MCF 10A (cell line): ENCODE data around the gene SYT11. TPM values are rescaled to one million over a fixed set of nuclear protein-coding genes. Genes with fewer than 3 reads are reported as not detected.

ENCODE experiments used
- BruUV-seq: library from RNA; stranded (reverse); fragments of 400-500 nt; replicated peaks from 2 replicates; lab custom pipeline; 2021; lab: Mats Ljungman, UMichigan
- CTCF ChIA-PET: fragments of 300-600 bp; sonication (Branson Sonifier 250); formaldehyde crosslinking; extraction: SDS; loops from one replicate; lab custom pipeline; 2021; ENCODE audit warnings: antibody characterized with exemption, inconsistent platforms; lab: Yijun Ruan, JAX
- POLR2A ChIA-PET: fragments of 300-600, 350-650 bp; sonication (Branson Sonifier 250); formaldehyde crosslinking; extraction: SDS; loops from one replicate; lab custom pipeline; 2020; ENCODE audit warnings: antibody characterized with exemption, inconsistent platforms; lab: Yijun Ruan, JAX
- DNase-seq: peaks from one replicate; pipeline ENCODE4 v3.0.0-alpha.2; 2018; ENCODE audit not compliant: unreplicated experiment
- H3K27ac Mint-ChIP-seq: one replicate; pipeline ENCODE4 v1.8.0; 2022; ENCODE audit warnings: mild to moderate bottlenecking, low read depth, mixed read lengths; ENCODE audit not compliant: unreplicated experiment
- H3K27me3 Mint-ChIP-seq: one replicate; pipeline ENCODE4 v1.8.0; 2022; ENCODE audit warnings: mixed read lengths; ENCODE audit not compliant: insufficient read depth, unreplicated experiment
- H3K36me3 Mint-ChIP-seq: one replicate; pipeline ENCODE4 v1.8.0; 2022; ENCODE audit warnings: mild to moderate bottlenecking, moderate library complexity, mixed read lengths; ENCODE audit not compliant: insufficient read depth, unreplicated experiment
- H3K4me1 Mint-ChIP-seq: one replicate; pipeline ENCODE4 v1.8.0; 2022; ENCODE audit warnings: mixed read lengths; ENCODE audit not compliant: insufficient read depth, unreplicated experiment
- H3K4me3 Mint-ChIP-seq: one replicate; pipeline ENCODE4 v1.8.0; 2022; ENCODE audit warnings: mild to moderate bottlenecking, moderate library complexity, mixed read lengths; ENCODE audit not compliant: unreplicated experiment
- H3K9me3 Mint-ChIP-seq: one replicate; pipeline ENCODE4 v1.8.0; 2022; ENCODE audit warnings: mixed read lengths; ENCODE audit not compliant: unreplicated experiment
- intact Hi-C: fragments of 100-400 bp; cut with micrococcal nuclease; formaldehyde crosslinking; loops from 2 replicates; pipeline ENCODE4 v1.14.1; 2022
- total RNA-seq: library from RNA; stranded (reverse); gene quantifications from 2 replicates; pipeline ENCODE4 v1.2.3, GENCODE V29; 2022
- TF ChIP-seq, protein P1 (sequence below): fragments of 200-600 bp; IDR thresholded peaks from one replicate; pipeline ENCODE4 v1.8.0; 2022; ENCODE audit warnings: antibody characterized with exemption, mild to moderate bottlenecking; ENCODE audit not compliant: unreplicated experiment

Gene SYT11
- total RNA-seq, 1 experiment from 2014 or later: 0.14 TPM

DNA sequence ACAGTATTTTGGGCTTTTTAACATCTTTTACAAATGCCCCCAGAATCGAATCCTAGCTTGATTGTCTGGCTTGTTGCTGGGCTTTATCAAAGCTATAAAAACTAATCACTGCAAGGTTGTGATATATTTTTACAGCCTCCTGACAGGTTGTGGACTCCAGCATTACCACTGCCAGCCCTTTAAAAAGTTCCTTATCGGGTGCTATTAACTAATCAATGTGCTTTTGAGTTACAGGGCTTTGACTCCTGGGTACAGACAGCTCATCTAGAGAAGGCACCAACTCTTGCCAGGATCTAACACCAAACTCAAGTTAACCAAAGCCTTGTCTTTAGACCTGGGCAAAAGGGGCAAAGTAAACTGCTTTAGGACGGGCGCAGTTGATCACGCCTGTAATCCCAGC, 19.0 kb upstream of the SYT11 start:
- intact Hi-C loops: no loop called here
- CTCF ChIA-PET: interaction anchor here (0.5 to 1.7 kb wide), 4 partner anchors 11 to 493 kb away, joined by 3 to 4 read pairs (median 3); no protein-coding TSS in a partner anchor
- no peak overlapping the region for H3K4me3 Mint-ChIP-seq
- H3K9me3 Mint-ChIP-seq: no peaks in the 10 kb centered on the region
- POLR2A ChIA-PET: interaction anchor here (1.0 kb wide), 1 partner anchor 26 kb away, joined by 3 read pairs; no protein-coding TSS in a partner anchor
- no peaks in the 10 kb centered on the region for H3K27me3 Mint-ChIP-seq
- DNase-seq: no peak
- peaks cover 13% of the 10 kb centered on the region for H3K4me1 Mint-ChIP-seq
- TF ChIP-seq, protein P1, sequence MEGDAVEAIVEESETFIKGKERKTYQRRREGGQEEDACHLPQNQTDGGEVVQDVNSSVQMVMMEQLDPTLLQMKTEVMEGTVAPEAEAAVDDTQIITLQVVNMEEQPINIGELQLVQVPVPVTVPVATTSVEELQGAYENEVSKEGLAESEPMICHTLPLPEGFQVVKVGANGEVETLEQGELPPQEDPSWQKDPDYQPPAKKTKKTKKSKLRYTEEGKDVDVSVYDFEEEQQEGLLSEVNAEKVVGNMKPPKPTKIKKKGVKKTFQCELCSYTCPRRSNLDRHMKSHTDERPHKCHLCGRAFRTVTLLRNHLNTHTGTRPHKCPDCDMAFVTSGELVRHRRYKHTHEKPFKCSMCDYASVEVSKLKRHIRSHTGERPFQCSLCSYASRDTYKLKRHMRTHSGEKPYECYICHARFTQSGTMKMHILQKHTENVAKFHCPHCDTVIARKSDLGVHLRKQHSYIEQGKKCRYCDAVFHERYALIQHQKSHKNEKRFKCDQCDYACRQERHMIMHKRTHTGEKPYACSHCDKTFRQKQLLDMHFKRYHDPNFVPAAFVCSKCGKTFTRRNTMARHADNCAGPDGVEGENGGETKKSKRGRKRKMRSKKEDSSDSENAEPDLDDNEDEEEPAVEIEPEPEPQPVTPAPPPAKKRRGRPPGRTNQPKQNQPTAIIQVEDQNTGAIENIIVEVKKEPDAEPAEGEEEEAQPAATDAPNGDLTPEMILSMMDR: no peak
- H3K36me3 Mint-ChIP-seq: peaks cover 56% of the 10 kb centered on the region
- no TSS peak for BruUV-seq
- H3K27ac Mint-ChIP-seq: peak overlapping the region; percentile 54

DNA sequence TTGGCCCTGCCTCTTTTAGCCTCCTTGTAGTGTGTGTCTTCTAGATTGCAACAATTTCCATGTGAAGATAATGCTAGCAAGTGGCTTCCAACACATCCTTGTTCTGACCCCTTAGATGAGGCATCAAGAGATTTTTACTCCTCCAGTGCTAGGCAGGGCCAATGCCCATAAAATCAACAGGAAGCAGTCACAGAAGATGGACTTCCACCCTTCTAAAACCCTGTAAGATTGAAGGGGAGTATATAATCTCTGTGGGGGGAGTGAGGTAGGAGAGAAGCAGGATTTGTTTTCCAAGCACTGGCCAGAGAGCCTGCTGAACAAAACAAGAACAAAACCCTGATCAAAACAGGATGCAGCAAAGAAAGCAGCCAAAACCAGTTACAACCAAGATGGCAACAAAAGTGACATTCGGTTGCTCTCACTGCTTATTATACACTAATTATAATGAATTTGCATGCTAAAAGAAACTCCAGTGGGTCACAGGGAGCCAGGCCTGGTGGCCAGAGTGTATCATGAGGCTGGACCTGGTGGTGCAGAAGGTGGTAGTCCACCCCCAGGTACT, 14.4 kb upstream of the SYT11 start:
- Mint-ChIP-seq H3K27me3 (no peaks in the 10 kb centered on the region), H3K9me3 (no peaks in the 10 kb centered on the region), H3K4me1 (peaks cover 15% of the 10 kb centered on the region), H3K36me3 (peaks cover 69% of the 10 kb centered on the region), H3K27ac (no peak overlapping the region), H3K4me3 (no peak overlapping the region)
- TF ChIP-seq, protein P1: no peak
- ChIA-PET CTCF (interaction anchor here (0.6 kb wide), 1 partner anchor 16 kb away, joined by 3 read pairs; no protein-coding TSS in a partner anchor), POLR2A (interaction anchor here (1.3 kb wide), 1 partner anchor 119 kb away, joined by 3 read pairs; no protein-coding TSS in a partner anchor)
- intact Hi-C loops: no loop called here
- DNase-seq: no peak
- BruUV-seq: no TSS peak

DNA sequence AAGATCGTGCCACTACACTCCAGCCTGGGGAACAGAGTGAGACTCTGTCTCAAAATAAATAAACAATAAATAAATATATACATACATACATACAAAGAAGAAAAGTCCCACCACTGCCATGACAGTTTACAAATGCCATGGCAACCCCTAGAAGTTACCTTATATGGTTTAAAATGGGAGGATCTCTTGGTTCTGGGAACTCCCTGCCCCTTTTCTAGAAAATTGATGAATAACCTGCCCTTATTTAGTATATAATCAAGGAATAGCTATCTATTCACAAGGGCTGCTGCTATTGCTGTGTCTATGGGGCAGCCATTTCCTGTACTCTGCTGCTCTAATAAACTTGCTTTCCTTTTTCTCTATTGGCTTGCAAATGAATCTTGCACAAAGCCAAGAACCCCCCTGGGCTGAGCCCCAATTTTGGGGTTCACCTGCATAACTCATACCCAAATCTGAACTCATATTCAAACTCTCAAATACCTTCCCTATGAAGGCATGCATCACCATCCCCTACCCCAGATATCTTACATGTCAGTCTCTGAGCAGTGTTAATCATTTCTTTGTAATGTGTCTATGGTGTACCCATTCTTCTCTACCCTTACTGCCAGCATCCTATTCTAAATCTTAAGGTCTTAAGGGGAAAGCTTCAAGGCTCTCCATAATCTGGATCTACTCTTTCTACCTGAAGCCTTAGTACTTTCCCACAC, 11.4 kb upstream of the SYT11 start:
- CTCF ChIA-PET: interaction anchor here (0.6 kb wide), 1 partner anchor 198 kb away, joined by 4 read pairs; no protein-coding TSS in a partner anchor
- H3K27ac Mint-ChIP-seq: no peak overlapping the region
- H3K9me3 Mint-ChIP-seq: no peaks in the 10 kb centered on the region
- H3K27me3 Mint-ChIP-seq: no peaks in the 10 kb centered on the region
- H3K4me3 Mint-ChIP-seq: no peak overlapping the region
- peaks cover 28% of the 10 kb centered on the region for H3K4me1 Mint-ChIP-seq
- TF ChIP-seq, protein P1: no peak
- POLR2A ChIA-PET: interaction anchor here (0.7 to 1.0 kb wide), 3 partner anchors 9 to 86 kb away, joined by 3 read pairs; partner anchors contain the start of gene GON4L
- peaks cover 88% of the 10 kb centered on the region for H3K36me3 Mint-ChIP-seq
- BruUV-seq: no TSS peak
- DNase-seq: no peak
- intact Hi-C loops: no loop called here

DNA sequence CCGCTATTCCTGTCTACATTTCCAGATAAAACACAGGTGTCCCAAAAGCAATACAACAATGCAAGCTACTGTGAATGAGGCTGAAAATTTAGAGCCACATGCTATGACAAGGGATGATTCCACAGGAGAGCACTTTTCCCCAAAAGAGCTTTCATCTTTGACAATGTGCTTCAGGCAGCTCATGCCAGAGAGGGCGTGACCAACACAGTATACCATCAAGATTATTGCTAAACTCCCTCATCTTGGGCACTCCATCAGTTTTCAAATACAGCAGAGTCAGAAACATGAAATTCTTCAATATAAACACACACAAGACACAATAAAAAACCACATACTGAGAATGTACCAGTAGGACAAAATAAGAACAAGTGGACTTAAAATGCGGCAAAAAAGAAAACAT, 9.0 kb upstream of the SYT11 start:
- ChIA-PET POLR2A (interaction anchor here (0.7 to 1.4 kb wide), 3 partner anchors 9 to 87 kb away, joined by 3 to 5 read pairs (median 4); partner anchors contain the start of gene SYT11), CTCF (interaction anchor here (0.5 kb wide), 2 partner anchors 13 to 136 kb away, joined by 3 read pairs; no protein-coding TSS in a partner anchor)
- H3K9me3 Mint-ChIP-seq: no peaks in the 10 kb centered on the region
- no peak overlapping the region for H3K27ac Mint-ChIP-seq
- BruUV-seq: no TSS peak
- intact Hi-C loops: no loop called here
- H3K4me1 Mint-ChIP-seq: peaks cover 22% of the 10 kb centered on the region
- H3K4me3 Mint-ChIP-seq: no peak overlapping the region
- no peaks in the 10 kb centered on the region for H3K27me3 Mint-ChIP-seq
- TF ChIP-seq, protein P1: no peak
- DNase-seq: no peak
- peaks cover 91% of the 10 kb centered on the region for H3K36me3 Mint-ChIP-seq
